IMR-90 (cell line): ENCODE measurements around the gene MARS1. TPM values are rescaled to one million over a fixed set of nuclear protein-coding genes. Genes with fewer than 3 reads are reported as not detected.

Experiments used
- ATAC-seq: fragments of 200-7000 bp; cut with Tn5 transposase; 2 replicates; pipeline ENCODE4 v1.9.1; 2020; ENCODE audit warnings: low read depth, mild to moderate bottlenecking, moderate library complexity
- BruUV-seq: library from RNA; stranded (reverse); fragments of 400-500 nt; replicated peaks from 2 replicates; lab custom pipeline; 2021; lab: Mats Ljungman, UMichigan
- CTCF ChIA-PET: fragments of 300-600 bp; formaldehyde crosslinking; extraction: SDS; loops from one replicate; lab custom pipeline; 2021; ENCODE audit warnings: antibody characterized with exemption; lab: Yijun Ruan, JAX
- POLR2A ChIA-PET: fragments of 300-600 bp; sonication (Branson Sonifier 250); formaldehyde crosslinking; loops from one replicate; lab custom pipeline; 2022; ENCODE audit warnings: antibody characterized with exemption; ENCODE audit not compliant: unreplicated experiment; lab: Charles Lee
- DNase-seq: peaks from one replicate; pipeline ENCODE4 v3.0.0; 2013
- H2AFZ ChIP-seq: replicated peaks from 2 replicates; pipeline ENCODE3; 2013; ENCODE audit warnings: low read length, mild to moderate bottlenecking; ENCODE audit not compliant: poor library complexity
- H2AK5ac ChIP-seq: 2 replicates; pipeline ENCODE4 v1.6.1; 2013; ENCODE audit warnings: low read depth, low read length, inconsistent platforms
- H2AK9ac ChIP-seq: replicated peaks from 2 replicates; pipeline ENCODE3; 2013; ENCODE audit warnings: mild to moderate bottlenecking, low read depth, low read length, moderate library complexity; ENCODE audit not compliant: poor library complexity
- H2BK120ac ChIP-seq: 2 replicates; pipeline ENCODE4 v1.6.1; 2013; ENCODE audit warnings: low read depth, low read length, inconsistent platforms
- H2BK15ac ChIP-seq: 3 replicates; pipeline ENCODE4 v1.6.1; 2013; ENCODE audit warnings: low read depth, low read length, inconsistent platforms
- H2BK20ac ChIP-seq: 2 replicates; pipeline ENCODE4 v1.6.1; 2013; ENCODE audit warnings: low read depth, mild to moderate bottlenecking, inconsistent platforms, low read length, moderate library complexity
- H2BK5ac ChIP-seq: 2 replicates; pipeline ENCODE4 v1.6.1; 2013; ENCODE audit warnings: mild to moderate bottlenecking, low read depth, low read length, inconsistent platforms; ENCODE audit not compliant: poor library complexity, severe bottlenecking
- H3K14ac ChIP-seq: replicated peaks from 2 replicates; pipeline ENCODE4 v1.6.1; 2013; ENCODE audit warnings: low read depth, low read length, inconsistent platforms
- H3K18ac ChIP-seq: 2 replicates; pipeline ENCODE4 v1.6.1; 2013; ENCODE audit warnings: low read depth, low read length, control low read depth
- H3K23ac ChIP-seq: 2 replicates; pipeline ENCODE4 v1.6.1; 2013; ENCODE audit warnings: low read depth, low read length, inconsistent platforms
- H3K27ac ChIP-seq: 2 replicates; pipeline ENCODE4 v1.5.1; 2013; ENCODE audit warnings: mild to moderate bottlenecking, control low read depth, low read length; ENCODE audit not compliant: insufficient read depth
- H3K27me3 ChIP-seq: 2 replicates; pipeline ENCODE4 v1.6.1; 2013; ENCODE audit warnings: low read length; ENCODE audit not compliant: control insufficient read depth, insufficient read depth
- H3K36me3 ChIP-seq: 2 replicates; pipeline ENCODE4 v1.6.1; 2013; ENCODE audit warnings: low read length, mixed read lengths; ENCODE audit not compliant: control insufficient read depth, insufficient read depth
- H3K4ac ChIP-seq: 2 replicates; pipeline ENCODE4 v1.6.1; 2013; ENCODE audit warnings: low read depth, low read length, inconsistent platforms
- H3K4me1 ChIP-seq: 2 replicates; pipeline ENCODE4 v1.6.1; 2013; ENCODE audit warnings: low read length, mixed read lengths; ENCODE audit not compliant: control insufficient read depth, insufficient read depth
- H3K4me2 ChIP-seq: 2 replicates; pipeline ENCODE4 v1.6.1; 2013; ENCODE audit warnings: low read depth, mild to moderate bottlenecking, control low read depth, low read length, moderate library complexity
- H3K4me3 ChIP-seq: 2 replicates; pipeline ENCODE4 v1.5.1; 2013; ENCODE audit warnings: low read depth, mild to moderate bottlenecking, control low read depth, low read length, moderate library complexity; ENCODE audit not compliant: insufficient read depth
- H3K56ac ChIP-seq: 2 replicates; pipeline ENCODE4 v1.6.1; 2013; ENCODE audit warnings: low read length, inconsistent platforms; ENCODE audit not compliant: insufficient read depth; ENCODE audit errors: extremely low read depth
- H3K79me1 ChIP-seq, 2 experiments: 2 replicates each; pipeline ENCODE4 v1.6.1; 2013; ENCODE audit warnings: low read length in 2 of 2, inconsistent platforms in 1 of 2, low read depth in 1 of 2
- H3K9ac ChIP-seq: 2 replicates; pipeline ENCODE4 v1.6.1; 2013; ENCODE audit warnings: low read depth, low read length, control low read depth
- H3K9me1 ChIP-seq: 2 replicates; pipeline ENCODE4 v1.6.1; 2013; ENCODE audit warnings: low read length, inconsistent platforms; ENCODE audit not compliant: insufficient read depth
- H3K9me3 ChIP-seq: 2 replicates; pipeline ENCODE4 v1.6.1; 2013; ENCODE audit warnings: low read length; ENCODE audit not compliant: control insufficient read depth, insufficient read depth
- H4K20me1 ChIP-seq: 2 replicates; pipeline ENCODE4 v1.6.1; 2013; ENCODE audit warnings: low read length, inconsistent platforms; ENCODE audit not compliant: insufficient read depth
- H4K5ac ChIP-seq: 2 replicates; pipeline ENCODE4 v1.6.1; 2013; ENCODE audit warnings: mild to moderate bottlenecking, low read depth, low read length, control low read depth
- H4K8ac ChIP-seq, 2 experiments: 2 replicates each; pipeline ENCODE4 v1.6.1; 2013; ENCODE audit warnings: low read depth in 2 of 2, low read length in 2 of 2, control low read depth in 1 of 2, inconsistent platforms in 1 of 2
- H4K91ac ChIP-seq: 2 replicates; pipeline ENCODE4 v1.6.1; 2013; ENCODE audit warnings: low read depth, low read length, inconsistent platforms; ENCODE audit not compliant: insufficient read depth
- CHD1 ChIP-seq: IDR thresholded peaks from 2 replicates; pipeline ENCODE4 v1.6.1; 2012; ENCODE audit warnings: low read depth, low read length, improper control_type of control experiment
- RAD21 ChIP-seq: IDR thresholded peaks from 2 replicates; pipeline ENCODE4 v1.6.1; 2012; ENCODE audit warnings: low read length, improper control_type of control experiment
- WGBS, 2 experiments: methylation state at CpG; one replicate each; pipeline versions ENCODE4 v1.1.5 to v1.1.7; 2013; ENCODE audit warnings: missing lambda C conversion rate in 2 of 2; ENCODE audit not compliant: insufficient read length in 1 of 2; ENCODE audit errors: extremely low coverage in 2 of 2; 5-methylcytosine and 5-hydroxymethylcytosine counted together
- dilution Hi-C: fragments of 300-500 bp; cut with HindIII; formaldehyde crosslinking; loops from one replicate; pipeline ENCODE4 v1.14.3; 2018; ENCODE audit warnings: low sequenced_read_pairs; ENCODE audit not compliant: unreplicated experiment
- in situ Hi-C: fragments of 300-500 bp; cut with MboI; formaldehyde crosslinking; loops from 3 replicates; pipeline ENCODE4 v1.14.3; 2019; ENCODE audit warnings: low sequenced_read_pairs, inconsistent platforms, mixed read lengths
- intact Hi-C: fragments of 100-400 bp; cut with micrococcal nuclease; formaldehyde crosslinking; loops from 2 replicates; pipeline ENCODE4 v1.10.0; 2022
- polyA plus RNA-seq, 3 experiments: library from polyadenylated mRNA; depleted of rRNA; stranded (reverse); fragments of >200 nt; gene quantifications; 2 replicates each; pipeline ENCODE4 v1.2.3, GENCODE V29; 2012; ENCODE audit warnings: low replicate concordance in 1 of 3
- total RNA-seq: library from RNA; depleted of rRNA; stranded (reverse); fragments of >200 nt; gene quantifications from 2 replicates; pipeline ENCODE4 v1.2.3, GENCODE V29; 2012
- TF ChIP-seq, protein P1 (sequence below): conservative IDR thresholded peaks from 2 replicates; pipeline ENCODE4 v1.5.1; 2012; ENCODE audit warnings: mild to moderate bottlenecking, low read depth, low read length, improper control_type of control experiment

MARS1 gene
- total and polyA plus RNA-seq, 2 of the 4 experiments (the other 2 are of a cell fraction): 156 to 164 TPM

DNA sequence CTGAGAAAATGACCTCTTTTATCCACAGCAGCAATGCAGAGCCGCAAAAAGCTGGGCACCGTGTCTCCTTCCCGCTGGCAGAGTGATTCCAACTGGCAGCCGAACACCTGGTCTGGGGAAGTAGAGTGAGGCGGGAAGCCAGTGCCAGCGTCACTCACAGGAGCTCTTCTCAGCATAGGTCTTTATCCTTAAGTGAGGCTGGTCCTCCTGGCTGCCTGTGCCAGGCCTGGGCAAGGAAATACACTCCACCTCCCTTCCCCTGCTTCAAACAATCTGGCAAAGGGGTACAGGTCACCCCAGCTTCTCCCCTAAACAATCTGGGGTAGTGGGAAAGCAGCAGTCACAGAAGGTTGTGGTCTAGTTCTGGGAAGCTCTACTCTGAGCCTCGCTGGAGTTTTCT, 13.0 kb upstream of the MARS1 start:
- Histone ChIP-seq H3K9ac (no peak overlapping the region), H4K91ac (no peak overlapping the region), H2BK120ac (no peak overlapping the region), H3K4me3 (no peak overlapping the region), H3K23ac (no peak overlapping the region), H3K79me1 (no peaks in the 10 kb centered on the region), H3K4me1 (0 out of 2 replicates have a peak, but pooled peaks cover 3% of the 10 kb centered on the region), H2AK5ac (no peak overlapping the region), H3K9me1 (no peaks in the 10 kb centered on the region), H2BK15ac (no peak overlapping the region), H3K4me2 (no peak overlapping the region), H4K8ac (no peak overlapping the region), H3K27ac (no peak overlapping the region), H3K9me3 (no peaks in the 10 kb centered on the region; the same call in 1 of the 2 replicates), H3K14ac (no peak overlapping the region), H2AK9ac (no peak overlapping the region), H2BK20ac (no peak overlapping the region), H3K36me3 (no peaks in the 10 kb centered on the region), H3K56ac (no peak overlapping the region), H2BK5ac (no peak overlapping the region), H3K4ac (no peak overlapping the region), H3K18ac (no peak overlapping the region), H4K20me1 (no peaks in the 10 kb centered on the region), H4K5ac (no peak overlapping the region), H3K27me3 (peaks cover 57% of the 10 kb centered on the region), H2AFZ (peak overlapping the region; percentile 39)
- POLR2A ChIA-PET: no interaction called here
- dilution Hi-C loops: no loop called here
- intact Hi-C loops: no loop called here
- WGBS, 2 experiments: no CpG with 5 or more reads among the region's 7 CpGs
- CTCF ChIA-PET: interaction anchor here (1.1 to 1.9 kb wide), 4 partner anchors 12 to 20 kb away, joined by 3 to 8 read pairs (median 4); partner anchors contain the start of genes GLI1 and INHBE
- no peak for TF ChIP-seq RAD21
- TF ChIP-seq, protein P1, sequence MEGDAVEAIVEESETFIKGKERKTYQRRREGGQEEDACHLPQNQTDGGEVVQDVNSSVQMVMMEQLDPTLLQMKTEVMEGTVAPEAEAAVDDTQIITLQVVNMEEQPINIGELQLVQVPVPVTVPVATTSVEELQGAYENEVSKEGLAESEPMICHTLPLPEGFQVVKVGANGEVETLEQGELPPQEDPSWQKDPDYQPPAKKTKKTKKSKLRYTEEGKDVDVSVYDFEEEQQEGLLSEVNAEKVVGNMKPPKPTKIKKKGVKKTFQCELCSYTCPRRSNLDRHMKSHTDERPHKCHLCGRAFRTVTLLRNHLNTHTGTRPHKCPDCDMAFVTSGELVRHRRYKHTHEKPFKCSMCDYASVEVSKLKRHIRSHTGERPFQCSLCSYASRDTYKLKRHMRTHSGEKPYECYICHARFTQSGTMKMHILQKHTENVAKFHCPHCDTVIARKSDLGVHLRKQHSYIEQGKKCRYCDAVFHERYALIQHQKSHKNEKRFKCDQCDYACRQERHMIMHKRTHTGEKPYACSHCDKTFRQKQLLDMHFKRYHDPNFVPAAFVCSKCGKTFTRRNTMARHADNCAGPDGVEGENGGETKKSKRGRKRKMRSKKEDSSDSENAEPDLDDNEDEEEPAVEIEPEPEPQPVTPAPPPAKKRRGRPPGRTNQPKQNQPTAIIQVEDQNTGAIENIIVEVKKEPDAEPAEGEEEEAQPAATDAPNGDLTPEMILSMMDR: no peak
- TF ChIP-seq CHD1: no peak
- no peak for ATAC-seq
- no TSS peak for BruUV-seq
- in situ Hi-C loops: no loop called here
- DNase-seq: no peak
